ENCODE data around the gene CPPED1. TPM values are rescaled to one million over a fixed set of nuclear protein-coding genes. Genes with fewer than 3 reads are reported as not detected.

The CPPED1 gene, protein sequence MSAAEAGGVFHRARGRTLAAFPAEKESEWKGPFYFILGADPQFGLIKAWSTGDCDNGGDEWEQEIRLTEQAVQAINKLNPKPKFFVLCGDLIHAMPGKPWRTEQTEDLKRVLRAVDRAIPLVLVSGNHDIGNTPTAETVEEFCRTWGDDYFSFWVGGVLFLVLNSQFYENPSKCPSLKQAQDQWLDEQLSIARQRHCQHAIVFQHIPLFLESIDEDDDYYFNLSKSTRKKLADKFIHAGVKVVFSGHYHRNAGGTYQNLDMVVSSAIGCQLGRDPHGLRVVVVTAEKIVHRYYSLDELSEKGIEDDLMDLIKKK
- total RNA-seq (2022; extraction: Qiagen RNA extraction) = 25.6 to 27.6 TPM (median 27.1 TPM) in 5 replicates

DNA sequence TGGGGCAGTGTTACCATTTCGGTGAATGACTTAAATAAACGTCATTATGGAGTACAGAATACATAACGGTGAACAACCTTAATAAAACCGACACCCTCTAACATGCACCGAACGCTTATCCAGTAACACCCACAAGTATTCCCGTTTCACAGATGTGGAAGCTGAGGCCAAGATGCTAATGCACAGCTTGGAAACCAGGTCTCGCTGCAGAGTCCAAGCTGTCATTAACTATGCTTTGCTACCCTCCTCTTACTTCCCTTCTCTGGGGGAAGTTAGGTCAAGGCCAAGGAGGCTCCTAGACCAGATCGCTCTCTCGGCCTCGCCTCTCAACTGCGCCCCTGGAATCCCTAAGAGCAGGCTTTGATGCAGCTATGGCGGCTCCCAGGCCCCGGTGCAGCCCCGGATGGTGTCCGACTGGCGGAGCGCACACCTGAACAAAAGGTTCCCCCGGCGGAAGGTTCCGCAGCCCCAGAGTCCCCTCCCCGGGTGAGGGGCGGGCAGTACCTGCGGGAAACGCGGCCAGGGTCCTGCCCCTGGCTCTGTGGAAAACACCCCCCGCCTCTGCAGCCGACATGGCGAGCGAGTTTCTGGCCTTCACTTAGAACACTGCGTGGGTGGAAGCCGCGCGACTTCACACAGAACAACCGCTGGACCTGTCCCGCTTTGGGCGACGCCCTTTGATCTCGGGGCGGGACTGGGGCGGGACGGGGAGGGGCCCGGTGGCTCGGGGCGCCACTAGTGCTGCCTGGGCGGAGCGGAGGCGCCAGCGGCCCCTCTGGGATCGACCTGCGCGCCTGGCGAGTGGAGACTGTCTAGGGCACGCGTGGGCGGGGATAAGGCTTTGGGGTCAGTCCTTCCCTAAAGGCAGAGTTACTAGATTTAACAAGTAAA, at the start of gene CPPED1:
Gene CPPED1 (minus strand): TSS at position 685 of the 891 bp plus-strand sequence. CDS start 111 bp downstream, at position 574.

Other genes starting within 250 kb of the CPPED1 start
- 0.01 to 0.13 TPM (median 0.07 TPM) in 5 replicates for gene SHISA9, start 97.7 kb upstream of the CPPED1 start, total RNA-seq (2022; extraction: Qiagen RNA extraction)

Measured in A549 treated with Hydrocortisone at 1 μM for 4 hours (cell line).